HepG2 (cell line): Measurements from ENCODE around the gene YWHAQ. TPM values are rescaled to one million over a fixed set of nuclear protein-coding genes. Genes with fewer than 3 reads are reported as not detected.

Source experiments
- CENPT ChIP-seq: sonication (generic); formaldehyde crosslinking; IDR thresholded peaks from 2 replicates; pipeline ENCODE4 v1.8.0; 2022; ENCODE audit warnings: low read depth, mild to moderate bottlenecking, moderate library complexity, missing genetic modification reagents
- HOXA7 ChIP-seq: sonication (generic); formaldehyde crosslinking; IDR thresholded peaks from 2 replicates; pipeline ENCODE4 v1.8.1; 2022; ENCODE audit warnings: mild to moderate bottlenecking, missing genetic modification reagents, moderate library complexity
- KLF12 ChIP-seq: sonication (generic); formaldehyde crosslinking; IDR thresholded peaks from 2 replicates; pipeline ENCODE4 v1.4.0; 2020; ENCODE audit warnings: missing genetic modification reagents, borderline replicate concordance
- MAFF ChIP-seq: IDR thresholded peaks from 2 replicates; pipeline ENCODE4 v1.6.1; 2011; ENCODE audit warnings: low read depth, low read length, improper control_type of control experiment
- MATR3 ChIP-seq: sonication (generic); formaldehyde crosslinking; IDR thresholded peaks from 2 replicates; pipeline ENCODE4 v1.4.0; 2020; ENCODE audit warnings: missing genetic modification reagents
- NFKB2 ChIP-seq: sonication (generic); formaldehyde crosslinking; IDR thresholded peaks from 2 replicates; pipeline ENCODE4 v1.4.0; 2020; ENCODE audit warnings: missing genetic modification reagents, borderline replicate concordance
- RXRA ChIP-seq: sonication (generic); formaldehyde crosslinking; IDR thresholded peaks from 2 replicates; pipeline ENCODE4 v1.5.1; 2020; ENCODE audit warnings: missing genetic modification reagents
- SALL1 ChIP-seq: sonication (generic); formaldehyde crosslinking; IDR thresholded peaks from 2 replicates; pipeline ENCODE4 v1.8.0; 2022; ENCODE audit warnings: mild to moderate bottlenecking, missing genetic modification reagents
- SMAD3 ChIP-seq: sonication (generic); formaldehyde crosslinking; IDR thresholded peaks from 2 replicates; pipeline ENCODE4 v1.4.0; 2020; ENCODE audit warnings: missing genetic modification reagents
- SNAPC4 ChIP-seq: sonication (generic); formaldehyde crosslinking; IDR thresholded peaks from 2 replicates; pipeline ENCODE4 v1.4.0; 2020; ENCODE audit warnings: mild to moderate bottlenecking, missing genetic modification reagents
- ZBTB8A ChIP-seq: sonication (generic); formaldehyde crosslinking; IDR thresholded peaks from 2 replicates; pipeline ENCODE4 v1.4.0; 2020; ENCODE audit warnings: mild to moderate bottlenecking, low read depth, missing genetic modification reagents, borderline replicate concordance
- ZNF572 ChIP-seq: sonication (generic); formaldehyde crosslinking; IDR thresholded peaks from 2 replicates; pipeline ENCODE4 v1.5.1; 2020; ENCODE audit warnings: mild to moderate bottlenecking, missing genetic modification reagents
- ZNF580 ChIP-seq: IDR thresholded peaks from 2 replicates; pipeline ENCODE4 v1.6.1; 2016; ENCODE audit warnings: low read depth, borderline replicate concordance
- ZNF747 ChIP-seq: sonication (generic); formaldehyde crosslinking; IDR thresholded peaks from 2 replicates; pipeline ENCODE4 v1.8.1; 2023; ENCODE audit warnings: missing genetic modification reagents, mild to moderate bottlenecking, borderline replicate concordance
- ZNF75D ChIP-seq: sonication (generic); formaldehyde crosslinking; IDR thresholded peaks from 2 replicates; pipeline ENCODE4 v1.8.1; 2023; ENCODE audit warnings: missing genetic modification reagents, mild to moderate bottlenecking, borderline replicate concordance
- polyA plus RNA-seq, 8 experiments: library from polyadenylated mRNA; depleted of rRNA in 3 of 8; stranded (reverse) in 7 of 8; unstranded in 1 of 8; fragments of >200 nt; fragmentation: Illumina TruSeq in 4 of 8; extraction: Trizol in 4 of 8; gene quantifications; 2 replicates each; pipeline versions ENCODE4 v1.2.1 to v1.2.3, GENCODE V29; 2011 to 2016; ENCODE audit warnings: low read depth in 4 of 8, missing spikeins in 1 of 8, mixed read lengths in 1 of 8; ENCODE audit not compliant: insufficient read depth in 1 of 8
- total RNA-seq, 5 experiments: library from RNA; depleted of rRNA; stranded (reverse); fragments of >200 nt; fragmentation: Illumina TruSeq; extraction: Trizol; gene quantifications; 2 replicates each; pipeline ENCODE4 v1.2.3, GENCODE V29; 2016; ENCODE audit warnings: low read depth in 1 of 5
- TF ChIP-seq, protein P1 (sequence below): sonication (generic); formaldehyde crosslinking; IDR thresholded peaks from 2 replicates; pipeline ENCODE4 v1.8.1; 2023; ENCODE audit warnings: missing genetic modification reagents, inconsistent platforms, borderline replicate concordance

Gene YWHAQ
- total and polyA plus RNA-seq, 2 of the 13 experiments (the other 11 are each of a cell fraction or from before 2014, with no cell fraction given), result 160 to 304 TPM

- TF ChIP-seq, protein P1, sequence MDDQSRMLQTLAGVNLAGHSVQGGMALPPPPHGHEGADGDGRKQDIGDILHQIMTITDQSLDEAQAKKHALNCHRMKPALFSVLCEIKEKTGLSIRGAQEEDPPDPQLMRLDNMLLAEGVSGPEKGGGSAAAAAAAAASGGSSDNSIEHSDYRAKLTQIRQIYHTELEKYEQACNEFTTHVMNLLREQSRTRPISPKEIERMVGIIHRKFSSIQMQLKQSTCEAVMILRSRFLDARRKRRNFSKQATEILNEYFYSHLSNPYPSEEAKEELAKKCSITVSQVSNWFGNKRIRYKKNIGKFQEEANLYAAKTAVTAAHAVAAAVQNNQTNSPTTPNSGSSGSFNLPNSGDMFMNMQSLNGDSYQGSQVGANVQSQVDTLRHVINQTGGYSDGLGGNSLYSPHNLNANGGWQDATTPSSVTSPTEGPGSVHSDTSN (CRISPR knock-in tag), result no peak
- TF ChIP-seq CENPT (CRISPR knock-in tag) (peak; percentile 95), ZNF75D (CRISPR knock-in tag) (no peak), ZNF572 (peak; percentile 49; the same call in 1 of the 2 replicates), HOXA7 (no peak), SMAD3 (CRISPR knock-in tag) (0 out of 2 replicates have a peak, but pooled peaks have one; percentile 56), NFKB2 (CRISPR knock-in tag) (peak; percentile 94; the same call in 1 of the 2 replicates), ZNF747 (CRISPR knock-in tag) (peak; percentile 90; the same call in 1 of the 2 replicates), ZBTB8A (CRISPR knock-in tag) (no peak), SNAPC4 (peak; percentile 94), RXRA (CRISPR knock-in tag) (peak; percentile 99), ZNF580 (peak; percentile 97), KLF12 (CRISPR knock-in tag) (peak; percentile 96), SALL1 (CRISPR knock-in tag) (peak; percentile 93), MATR3 (no peak), MAFF (no peak)
These were observed 75.3 kb downstream of the YWHAQ start, which contains the start of gene ADAM17 (continued) for GRCh38 chr2:9555297-9556120.
